GM19324 (cell line): ENCODE data around the gene ACSM5.

ENCODE experiments used
- ATAC-seq: cut with Tn5 transposase; IDR thresholded peaks from one replicate; pipeline ENCODE4 v1.9.1; 2021; ENCODE audit warnings: mild to moderate bottlenecking, moderate library complexity; ENCODE audit not compliant: unreplicated experiment, low FRiP score

ACSM5 gene

GRCh38 chr16:20409398-20410120 is at the start of gene ACSM5:
ACSM5 (plus strand) TSS chr16:20409534; CDS start chr16:20411485, 1,951 bp downstream.
- no peak for ATAC-seq

- ATAC-seq = no peak
These were observed 49.3 kb upstream of the ACSM5 start for GRCh38 chr16:20359997-20360396.

GRCh38 chr16:20363191-20363590 is 46.1 kb upstream of the ACSM5 start:
- ATAC-seq = no peak

GRCh38 chr16:20364051-20364450 is 45.3 kb upstream of the ACSM5 start:
- no peak for ATAC-seq

- ATAC-seq = no peak
These were observed 39.8 kb upstream of the ACSM5 start for GRCh38 chr16:20369452-20370054.

- no peak for ATAC-seq
These were observed 36.6 kb upstream of the ACSM5 start for GRCh38 chr16:20372701-20373100.

GRCh38 chr16:20377181-20377580 is 32.2 kb upstream of the ACSM5 start:
- ATAC-seq = no peak

- ATAC-seq = no peak
These were observed 28.6 kb upstream of the ACSM5 start for GRCh38 chr16:20380782-20381181.

GRCh38 chr16:20382202-20382948 is 27.0 kb upstream of the ACSM5 start:
- ATAC-seq = no peak

- ATAC-seq = no peak
These were observed 26.0 kb upstream of the ACSM5 start for GRCh38 chr16:20383106-20384029.

- no peak for ATAC-seq
These were observed 23.2 kb upstream of the ACSM5 start for GRCh38 chr16:20385844-20386832.

- no peak for ATAC-seq
These were observed 21.4 kb upstream of the ACSM5 start for GRCh38 chr16:20387978-20388377.

- no peak for ATAC-seq
These were observed 20.5 kb upstream of the ACSM5 start for GRCh38 chr16:20388854-20389253.

- no peak for ATAC-seq
These were observed 18.3 kb upstream of the ACSM5 start for GRCh38 chr16:20391045-20391444.

- no peak for ATAC-seq
These were observed 15.3 kb upstream of the ACSM5 start for GRCh38 chr16:20393801-20394577.

- no peak for ATAC-seq
These were observed 13.4 kb upstream of the ACSM5 start for GRCh38 chr16:20395946-20396345.

- ATAC-seq = no peak
These were observed 12.4 kb upstream of the ACSM5 start for GRCh38 chr16:20396846-20397467.

- no peak for ATAC-seq
These were observed 11.8 kb upstream of the ACSM5 start for GRCh38 chr16:20397468-20398074.
